MM.1S (cell line): ENCODE results near the gene SCGB1A1.

Source experiments
- CTCF ChIP-seq: fragments of 300-600 bp; sonication (generic); IDR thresholded peaks from 2 replicates; pipeline ENCODE4 v1.5.1; 2016; ENCODE audit warnings: antibody characterized with exemption, low read length, mixed read lengths
- EZH2 ChIP-seq: fragments of 300-600 bp; sonication (generic); optimal IDR thresholded peaks from 2 replicates; pipeline ENCODE3; 2017; ENCODE audit warnings: low read depth, mild to moderate bottlenecking, antibody characterized with exemption, low read length, mixed read lengths

DNA sequence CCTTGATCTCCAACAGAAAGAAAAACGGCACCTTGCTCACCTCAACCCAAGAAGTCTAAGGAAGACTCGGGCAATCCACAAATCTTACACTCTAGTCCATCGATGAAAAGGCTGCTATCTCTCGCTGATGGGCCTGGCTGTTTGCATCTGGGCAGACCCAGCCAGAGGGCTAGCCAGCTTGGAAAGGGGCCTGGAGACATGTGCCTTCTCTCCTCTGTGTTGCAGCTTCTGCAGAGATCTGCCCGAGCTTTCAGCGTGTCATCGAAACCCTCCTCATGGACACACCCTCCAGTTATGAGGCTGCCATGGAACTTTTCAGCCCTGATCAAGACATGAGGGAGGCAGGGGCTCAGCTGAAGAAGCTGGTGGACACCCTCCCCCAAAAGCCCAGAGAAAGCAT, 3.2 kb downstream of the SCGB1A1 start:
- no peak for TF ChIP-seq CTCF
- no peak for TF ChIP-seq EZH2
